H9 (cell line): Measurements from ENCODE around the gene RICTOR. TPM values are rescaled to one million over a fixed set of nuclear protein-coding genes. Genes with fewer than 3 reads are reported as not detected.

Experiments used
- DNase-seq: peaks from one replicate; pipeline ENCODE4 v3.0.0-alpha.2; 2017
- H2AFZ ChIP-seq: one replicate; pipeline ENCODE4 v1.6.1; 2013; ENCODE audit warnings: mild to moderate bottlenecking, low read length, control low read depth, moderate library complexity
- H2AK5ac ChIP-seq: 2 replicates; pipeline ENCODE4 v1.6.1; 2013; ENCODE audit warnings: low read length, control low read depth, mixed read lengths; ENCODE audit not compliant: insufficient read length
- H2BK120ac ChIP-seq: one replicate; pipeline ENCODE4 v1.6.1; 2013; ENCODE audit warnings: low read depth, mild to moderate bottlenecking, low read length, control low read depth, inconsistent platforms; ENCODE audit not compliant: poor library complexity, severe bottlenecking
- H2BK12ac ChIP-seq: 2 replicates; pipeline ENCODE4 v1.6.1; 2013; ENCODE audit warnings: low read length, control low read depth, mixed read lengths, low read depth; ENCODE audit not compliant: insufficient read length
- H2BK15ac ChIP-seq: 2 replicates; pipeline ENCODE4 v1.6.1; 2013; ENCODE audit warnings: low read depth, low read length, control low read depth
- H2BK20ac ChIP-seq: one replicate; pipeline ENCODE4 v1.6.1; 2013; ENCODE audit warnings: low read depth, mild to moderate bottlenecking, low read length, control low read depth, inconsistent platforms; ENCODE audit not compliant: poor library complexity, severe bottlenecking
- H2BK5ac ChIP-seq: 2 replicates; pipeline ENCODE4 v1.6.1; 2013; ENCODE audit warnings: low read length, control low read depth, mixed read lengths; ENCODE audit not compliant: insufficient read length
- H3K14ac ChIP-seq: 2 replicates; pipeline ENCODE4 v1.6.1; 2013; ENCODE audit warnings: low read length, control low read depth; ENCODE audit not compliant: insufficient read depth
- H3K18ac ChIP-seq: 2 replicates; pipeline ENCODE4 v1.6.1; 2013; ENCODE audit warnings: low read depth, mild to moderate bottlenecking, mixed read lengths, low read length, control low read depth; ENCODE audit not compliant: insufficient read length
- H3K23ac ChIP-seq: 2 replicates; pipeline ENCODE4 v1.6.1; 2013; ENCODE audit warnings: low read length, control low read depth, mixed read lengths, low read depth; ENCODE audit not compliant: insufficient read length
- H3K23me2 ChIP-seq: 2 replicates; pipeline ENCODE4 v1.6.1; 2013; ENCODE audit warnings: low read depth, mild to moderate bottlenecking, mixed read lengths, low read length, control low read depth; ENCODE audit not compliant: insufficient read length, poor library complexity, severe bottlenecking
- H3K27ac ChIP-seq: 2 replicates; pipeline ENCODE4 v1.5.1; 2013; ENCODE audit warnings: low read length, control low read depth, mixed read lengths, low read depth; ENCODE audit not compliant: insufficient read length
- H3K27me3 ChIP-seq: 2 replicates; pipeline ENCODE4 v1.6.1; 2013; ENCODE audit warnings: low read length, control low read depth, inconsistent platforms; ENCODE audit not compliant: insufficient read depth
- H3K4ac ChIP-seq: 2 replicates; pipeline ENCODE4 v1.6.1; 2013; ENCODE audit warnings: low read depth, mild to moderate bottlenecking, control low read depth, inconsistent platforms, low read length, moderate library complexity
- H3K4me1 ChIP-seq: 2 replicates; pipeline ENCODE4 v1.6.1; 2013; ENCODE audit warnings: low read length, control low read depth, inconsistent platforms; ENCODE audit not compliant: insufficient read depth
- H3K4me2 ChIP-seq: 2 replicates; pipeline ENCODE4 v1.6.1; 2013; ENCODE audit warnings: low read length, control low read depth, mixed read lengths; ENCODE audit not compliant: insufficient read length, insufficient read depth
- H3K56ac ChIP-seq: 2 replicates; pipeline ENCODE4 v1.6.1; 2013; ENCODE audit warnings: low read depth, mild to moderate bottlenecking, mixed read lengths, low read length, control low read depth; ENCODE audit not compliant: insufficient read length
- H3K79me1 ChIP-seq: 2 replicates; pipeline ENCODE4 v1.6.1; 2013; ENCODE audit warnings: low read depth, mild to moderate bottlenecking, moderate library complexity, low read length, control low read depth, inconsistent platforms; ENCODE audit not compliant: insufficient read depth, poor library complexity, severe bottlenecking
- H3K79me2 ChIP-seq: 2 replicates; pipeline ENCODE4 v1.6.1; 2013; ENCODE audit warnings: low read length, control low read depth, inconsistent platforms; ENCODE audit not compliant: insufficient read depth
- H3K9ac ChIP-seq: 2 replicates; pipeline ENCODE4 v1.6.1; 2013; ENCODE audit warnings: low read length, control low read depth, mixed read lengths; ENCODE audit not compliant: insufficient read length; ENCODE audit errors: extremely low read depth
- H3K9me3 ChIP-seq: one replicate; pipeline ENCODE4 v1.6.1; 2013; ENCODE audit warnings: low read depth, low read length, inconsistent platforms; ENCODE audit not compliant: control insufficient read depth
- H3T11ph ChIP-seq: one replicate; pipeline ENCODE4 v1.6.1; 2013; ENCODE audit warnings: mild to moderate bottlenecking, low read length, control low read depth, inconsistent platforms
- H4K20me1 ChIP-seq: one replicate; pipeline ENCODE4 v1.6.1; 2013; ENCODE audit not compliant: control insufficient read depth, insufficient read length, insufficient read depth
- H4K5ac ChIP-seq: 2 replicates; pipeline ENCODE4 v1.6.1; 2013; ENCODE audit warnings: low read depth, mild to moderate bottlenecking, mixed read lengths, low read length, control low read depth; ENCODE audit not compliant: insufficient read length
- H4K8ac ChIP-seq: replicated peaks from 2 replicates; pipeline ENCODE4 v1.6.1; 2013; ENCODE audit warnings: low read length, control low read depth, mixed read lengths, low read depth; ENCODE audit not compliant: insufficient read length
- H4K91ac ChIP-seq: 2 replicates; pipeline ENCODE4 v1.6.1; 2013; ENCODE audit warnings: low read depth, mild to moderate bottlenecking, moderate library complexity, mixed read lengths, low read length, control low read depth; ENCODE audit not compliant: insufficient read length
- H3K27ac Mint-ChIP-seq, 3 experiments: 2 replicates in 2 of 3; 3 replicates in 1 of 3; pipeline ENCODE4 v1.8.0; 2020 to 2021; ENCODE audit warnings: mixed read lengths in 3 of 3, mild to moderate bottlenecking in 1 of 3, moderate library complexity in 1 of 3
- H3K27me3 Mint-ChIP-seq: 2 replicates; pipeline ENCODE4 v1.8.0; 2021; ENCODE audit warnings: low read depth, mild to moderate bottlenecking, moderate library complexity, mixed read lengths
- H3K36me3 Mint-ChIP-seq, 3 experiments: 2 replicates in 2 of 3; 3 replicates in 1 of 3; pipeline ENCODE4 v1.8.0; 2020 to 2021; ENCODE audit warnings: low read depth in 3 of 3, mixed read lengths in 3 of 3; ENCODE audit not compliant: insufficient read depth in 1 of 3
- H3K4me1 Mint-ChIP-seq, 2 experiments: 2 replicates each; pipeline ENCODE4 v1.8.0; 2020; ENCODE audit warnings: mixed read lengths in 2 of 2
- H3K4me3 Mint-ChIP-seq, 2 experiments: 2 replicates in 1 of 2; 3 replicates in 1 of 2; pipeline ENCODE4 v1.8.0; 2020 to 2021; ENCODE audit warnings: mild to moderate bottlenecking in 2 of 2, mixed read lengths in 2 of 2, moderate library complexity in 1 of 2
- H3K9me3 Mint-ChIP-seq, 2 experiments: 2 replicates in 1 of 2; 3 replicates in 1 of 2; pipeline ENCODE4 v1.8.0; 2020; ENCODE audit warnings: mild to moderate bottlenecking in 2 of 2, mixed read lengths in 2 of 2, moderate library complexity in 1 of 2
- WGBS: extraction: QIAGEN DNeasy Blood & Tissue Kit; methylation state at CpG from one replicate; pipeline ENCODE4 v1.1.7; 2013; ENCODE audit warnings: missing lambda C conversion rate, low lambda C conversion rate, mixed read lengths; ENCODE audit not compliant: insufficient read length; ENCODE audit errors: extremely low coverage; 5-methylcytosine and 5-hydroxymethylcytosine counted together
- total RNA-seq: library from RNA; stranded (reverse); gene quantifications from 2 replicates; pipeline ENCODE4 v1.2.1, GENCODE V29; 2021
- TF ChIP-seq, protein P1 (sequence below): fragments of 200-600 bp; sonication (generic); conservative IDR thresholded peaks from 3 replicates; pipeline ENCODE4 v1.8.0; 2021; ENCODE audit warnings: antibody characterized with exemption, mild to moderate bottlenecking

RICTOR gene
- total RNA-seq, 1 experiment from 2014 or later = 20.9 TPM

DNA sequence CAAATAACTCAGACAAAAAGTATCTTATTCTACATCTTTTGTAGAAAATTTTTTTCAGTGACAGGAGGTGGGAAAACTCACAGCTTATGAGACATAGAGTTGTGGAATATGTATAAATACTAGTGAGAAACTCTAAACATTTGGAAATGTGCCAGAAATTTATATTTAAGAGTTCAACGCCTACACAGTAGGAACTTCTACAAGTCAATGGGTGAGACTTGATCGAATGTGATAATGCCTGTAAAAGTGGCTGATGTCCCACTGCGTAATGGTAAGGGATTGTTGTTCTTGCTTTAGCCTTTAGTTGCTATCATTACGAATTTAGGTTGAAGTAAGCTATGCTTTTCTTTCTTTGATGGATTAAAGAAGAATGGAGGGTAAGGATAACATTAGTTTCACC is 40.0 kb upstream of the RICTOR start:
- Histone ChIP-seq H4K91ac (no peak overlapping the region), H3K23ac (no peak overlapping the region), H3K14ac (no peak overlapping the region), H4K5ac (no peak overlapping the region), H3K9ac (no peak overlapping the region), H3K23me2 (no peaks in the 10 kb centered on the region), H3K18ac (no peak overlapping the region), H4K20me1 (no peaks in the 10 kb centered on the region), H2BK20ac (no peak overlapping the region), H2BK5ac (no peak overlapping the region), H4K8ac (no peak overlapping the region), H3K4ac (no peak overlapping the region), H3K4me2 (no peak overlapping the region), H2AK5ac (no peak overlapping the region), H2BK120ac (no peak overlapping the region), H3K27me3 (no peaks in the 10 kb centered on the region), H3K27ac (no peak overlapping the region), H3K4me1 (no peaks in the 10 kb centered on the region), H3T11ph (no peak overlapping the region), H3K79me1 (no peaks in the 10 kb centered on the region), H3K9me3 (no peaks in the 10 kb centered on the region), H2AFZ (no peak overlapping the region), H3K56ac (no peak overlapping the region), H3K79me2 (no peaks in the 10 kb centered on the region), H2BK15ac (no peak overlapping the region), H2BK12ac (no peak overlapping the region)
- no peak overlapping the region for H3K4me3 Mint-ChIP-seq
- DNase-seq = no peak
- H3K36me3 Mint-ChIP-seq = no peaks in the 10 kb centered on the region
- H3K27ac Mint-ChIP-seq = no peak overlapping the region
- WGBS = no CpG with 5 or more reads among the region's 4 CpGs
- no peaks in the 10 kb centered on the region for H3K27me3 Mint-ChIP-seq
- H3K9me3 Mint-ChIP-seq = no peaks in the 10 kb centered on the region
- no peaks in the 10 kb centered on the region for H3K4me1 Mint-ChIP-seq
- TF ChIP-seq, protein P1, sequence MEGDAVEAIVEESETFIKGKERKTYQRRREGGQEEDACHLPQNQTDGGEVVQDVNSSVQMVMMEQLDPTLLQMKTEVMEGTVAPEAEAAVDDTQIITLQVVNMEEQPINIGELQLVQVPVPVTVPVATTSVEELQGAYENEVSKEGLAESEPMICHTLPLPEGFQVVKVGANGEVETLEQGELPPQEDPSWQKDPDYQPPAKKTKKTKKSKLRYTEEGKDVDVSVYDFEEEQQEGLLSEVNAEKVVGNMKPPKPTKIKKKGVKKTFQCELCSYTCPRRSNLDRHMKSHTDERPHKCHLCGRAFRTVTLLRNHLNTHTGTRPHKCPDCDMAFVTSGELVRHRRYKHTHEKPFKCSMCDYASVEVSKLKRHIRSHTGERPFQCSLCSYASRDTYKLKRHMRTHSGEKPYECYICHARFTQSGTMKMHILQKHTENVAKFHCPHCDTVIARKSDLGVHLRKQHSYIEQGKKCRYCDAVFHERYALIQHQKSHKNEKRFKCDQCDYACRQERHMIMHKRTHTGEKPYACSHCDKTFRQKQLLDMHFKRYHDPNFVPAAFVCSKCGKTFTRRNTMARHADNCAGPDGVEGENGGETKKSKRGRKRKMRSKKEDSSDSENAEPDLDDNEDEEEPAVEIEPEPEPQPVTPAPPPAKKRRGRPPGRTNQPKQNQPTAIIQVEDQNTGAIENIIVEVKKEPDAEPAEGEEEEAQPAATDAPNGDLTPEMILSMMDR = no peak
